GM23248 (cell line): ENCODE measurements around the gene SECISBP2L.

Experiments used
- EZH2 ChIP-seq: fragments of 200-600 bp; sonication (generic); IDR thresholded peaks from 2 replicates; pipeline ENCODE4 v1.6.1; 2018; ENCODE audit warnings: antibody characterized with exemption, mild to moderate bottlenecking; ENCODE audit not compliant: insufficient read depth, poor library complexity, severe bottlenecking
- EZH2phosphoT487 ChIP-seq: fragments of 200-600 bp; sonication (generic); IDR thresholded peaks from 2 replicates; pipeline ENCODE4 v1.6.1; 2018; ENCODE audit warnings: antibody characterized with exemption, moderate library complexity, mild to moderate bottlenecking, low read depth; ENCODE audit not compliant: insufficient read depth

DNA sequence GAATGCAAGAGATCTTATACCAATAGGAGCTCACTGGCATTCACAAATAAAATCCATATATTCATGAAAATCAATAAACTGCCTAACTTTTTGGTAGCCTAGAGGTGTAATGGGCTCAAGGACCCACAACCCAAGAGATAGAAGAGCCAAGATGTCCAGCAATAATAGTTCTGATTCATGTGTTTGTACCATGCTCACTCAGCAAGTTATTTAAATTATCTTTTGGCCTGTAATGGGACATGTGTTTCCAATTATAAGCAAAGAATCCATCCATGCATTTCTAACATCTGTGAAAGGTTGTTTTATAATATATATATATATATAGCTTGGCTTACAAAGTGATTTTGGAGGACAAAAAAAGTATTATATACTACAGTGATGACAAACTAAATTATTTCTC lies 52.9 kb downstream of the SECISBP2L start:
- TF ChIP-seq EZH2phosphoT487 (no peak), EZH2 (no peak)
